Thymus (tissue), 11 donors: ENCODE measurements around the gene ARID1B. TPM values are rescaled to one million over a fixed set of nuclear protein-coding genes. Genes with fewer than 3 reads are reported as not detected.

Source experiments
- DNase-seq, 9 donors: peaks; one replicate each; pipeline ENCODE4 v3.0.0-alpha.2; 2013; ENCODE audit warnings: low spot score in 9 of 9, low read depth in 6 of 9, missing footprints in 1 of 9
- H3K27ac ChIP-seq, 2 donors: one replicate each; pipeline ENCODE4 v1.5.1; 2013; ENCODE audit warnings: control low read depth in 1 of 2, low read depth in 1 of 2, low read length in 1 of 2, mild to moderate bottlenecking in 1 of 2, moderate library complexity in 1 of 2
- H3K27me3 ChIP-seq, 2 donors: one replicate each; pipeline ENCODE4 v1.5.1; 2013; ENCODE audit warnings: low read length in 1 of 2; ENCODE audit not compliant: control insufficient read depth in 2 of 2, insufficient read depth in 1 of 2
- H3K36me3 ChIP-seq, 2 donors: one replicate each; pipeline ENCODE4 v1.5.1; 2013; ENCODE audit warnings: low read length in 1 of 2, mild to moderate bottlenecking in 1 of 2, moderate library complexity in 1 of 2; ENCODE audit not compliant: control insufficient read depth in 2 of 2, insufficient read depth in 2 of 2
- H3K4me1 ChIP-seq, 2 donors: one replicate each; pipeline ENCODE4 v1.5.1; 2013; ENCODE audit warnings: low read length in 2 of 2; ENCODE audit not compliant: control insufficient read depth in 2 of 2, insufficient read depth in 2 of 2
- H3K4me3 ChIP-seq, 2 donors: one replicate each; pipeline ENCODE4 v1.5.1; 2013; ENCODE audit warnings: low read length in 2 of 2, control low read depth in 1 of 2, mild to moderate bottlenecking in 1 of 2
- H3K9me3 ChIP-seq, 2 donors: one replicate each; pipeline ENCODE4 v1.5.1; 2013; ENCODE audit warnings: low read length in 1 of 2, mild to moderate bottlenecking in 1 of 2; ENCODE audit not compliant: control insufficient read depth in 2 of 2, insufficient read depth in 1 of 2
- WGBS: extraction: QIAGEN DNeasy Blood & Tissue Kit; methylation state at CpG from one replicate; pipeline ENCODE4 v1.1.7; 2013; 5-methylcytosine and 5-hydroxymethylcytosine counted together
- polyA plus RNA-seq: library from polyadenylated mRNA; stranded (reverse); fragments of 200-250 nt; gene quantifications from one replicate; pipeline ENCODE4 v1.2.3, GENCODE V29; 2013
- total RNA-seq: library from RNA; stranded (reverse); fragments of 120-200 nt; gene quantifications from one replicate; pipeline ENCODE4 v1.2.4, GENCODE V29; 2013
- donor health status: healthy.

ARID1B gene
- total and polyA plus RNA-seq, 2 donors, result 24.0 to 26.5 TPM

GRCh38 chr6:157226761-157227160 is 449.6 kb downstream of the ARID1B start:
- Histone ChIP-seq H3K36me3 (no peaks in the 10 kb centered on the region), H3K27ac (no peak overlapping the region), H3K4me3 (no peak overlapping the region), H3K4me1 (peaks cover 10 to 74% of the 10 kb centered on the region in 2 donors), H3K27me3 (no peaks in the 10 kb centered on the region), H3K9me3 (peaks cover 0 to 2% of the 10 kb centered on the region in 2 donors)
- WGBS, result 86% methylated on average over 4 of the region's 4 CpGs
- DNase-seq, result peak in 1 of 9 donors; percentile 39

DNA sequence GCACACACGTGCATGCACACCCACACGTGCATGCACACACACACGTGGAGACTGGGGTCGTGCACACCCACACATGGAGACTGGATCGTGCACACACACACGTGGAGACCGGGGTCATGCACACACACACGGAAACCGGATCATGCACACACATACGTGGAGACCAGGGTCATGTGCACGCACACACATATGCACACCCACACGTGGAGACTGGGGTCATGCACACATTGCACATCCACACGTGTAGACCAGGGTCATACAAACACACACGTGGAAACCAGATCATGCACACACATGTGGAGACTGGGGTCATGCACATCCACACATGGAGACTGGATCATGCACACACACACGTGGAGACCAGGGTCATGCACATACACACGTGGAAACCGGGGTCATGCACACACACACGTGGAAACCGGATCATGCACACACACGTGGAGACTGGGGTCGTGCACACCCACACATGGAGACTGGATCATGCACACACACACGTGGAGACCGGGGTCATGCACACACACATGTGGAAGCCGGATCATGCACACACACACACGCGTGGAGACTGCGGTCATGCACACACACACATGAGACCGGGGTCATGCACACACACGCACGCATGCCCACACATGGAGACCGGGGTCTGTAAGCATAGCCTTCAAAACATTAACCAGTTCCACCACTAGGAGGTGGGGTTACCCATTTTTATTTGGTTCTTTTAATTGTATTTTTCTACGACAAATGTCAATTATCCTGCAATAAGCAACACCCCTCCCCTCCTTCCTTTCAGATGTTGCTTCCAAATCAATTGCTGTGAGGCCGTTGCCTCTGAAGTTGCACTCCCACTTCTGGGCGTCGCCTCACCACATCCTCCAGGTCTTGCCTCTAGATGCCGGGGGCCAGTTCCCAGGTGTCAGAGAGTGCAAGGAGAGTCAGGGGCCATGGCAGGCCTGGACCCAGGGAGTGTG is 450.3 kb downstream of the ARID1B start:
- peak in 2 of 9 donors; percentile 37 to 72 for DNase-seq
- Histone ChIP-seq H3K4me1 (peaks cover 10 to 67% of the 10 kb centered on the region in 2 donors), H3K4me3 (no peak overlapping the region), H3K27me3 (peaks cover 0 to 5% of the 10 kb centered on the region in 2 donors), H3K36me3 (no peaks in the 10 kb centered on the region), H3K27ac (no peak overlapping the region), H3K9me3 (no peaks in the 10 kb centered on the region)
- WGBS, result 80% methylated on average over 36 of the region's 36 CpGs

GRCh38 chr6:157228426-157229131 is 451.4 kb downstream of the ARID1B start:
- DNase-seq, result peak in 1 of 9 donors; percentile 35
- Histone ChIP-seq H3K27ac (peak overlapping the region in 1 of 2 donors; percentile 69), H3K4me1 (peaks cover 10 to 56% of the 10 kb centered on the region in 2 donors), H3K9me3 (no peaks in the 10 kb centered on the region), H3K27me3 (peaks cover 3 to 5% of the 10 kb centered on the region in 2 donors), H3K36me3 (no peaks in the 10 kb centered on the region), H3K4me3 (no peak overlapping the region)
- 94% methylated on average over 23 of the region's 23 CpGs for WGBS

DNA sequence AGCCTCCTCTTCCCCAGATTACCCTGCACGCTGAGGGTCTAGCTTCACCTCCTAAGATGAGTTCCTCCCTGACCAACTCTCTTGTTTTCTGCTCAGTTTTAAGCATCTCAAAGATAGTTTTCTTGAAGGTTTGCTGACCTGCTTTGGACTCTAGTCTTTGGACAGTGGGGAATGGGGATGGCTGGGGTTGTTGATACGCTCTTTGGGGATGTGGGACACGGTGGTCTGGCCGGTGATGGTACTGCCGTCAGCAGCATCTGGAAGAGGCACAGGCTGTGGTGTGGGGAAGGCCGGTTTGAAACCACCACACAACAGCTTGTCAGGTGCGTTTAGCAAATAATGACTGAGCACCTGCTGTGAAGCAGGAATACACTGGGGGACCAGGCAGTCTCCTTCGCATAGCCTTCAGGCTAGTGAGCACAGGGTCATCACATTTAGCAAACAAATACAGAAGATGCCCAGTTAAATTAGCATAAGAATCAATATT is 452.0 kb downstream of the ARID1B start:
- H3K36me3 ChIP-seq, result no peaks in the 10 kb centered on the region
- WGBS, result 64% methylated on average over 8 of the region's 8 CpGs
- DNase-seq, result peak in 2 of 9 donors; percentile 36 to 61
- H3K4me1 ChIP-seq, result peaks cover 10 to 53% of the 10 kb centered on the region in 2 donors
- H3K27me3 ChIP-seq, result peaks cover 3 to 8% of the 10 kb centered on the region in 2 donors
- peak overlapping the region in 1 of 2 donors; percentile 69 for H3K27ac ChIP-seq
- H3K4me3 ChIP-seq, result no peak overlapping the region
- H3K9me3 ChIP-seq, result no peaks in the 10 kb centered on the region

- Histone ChIP-seq H3K27ac (peak overlapping the region in 1 of 2 donors; percentile 69), H3K27me3 (peaks cover 3 to 13% of the 10 kb centered on the region in 2 donors), H3K4me1 (peaks cover 10 to 53% of the 10 kb centered on the region in 2 donors), H3K9me3 (no peaks in the 10 kb centered on the region), H3K36me3 (no peaks in the 10 kb centered on the region), H3K4me3 (no peak overlapping the region)
- peak in 5 of 9 donors; percentile 16 to 85 (median 64) for DNase-seq
- 75% methylated on average over 8 of the region's 8 CpGs for WGBS
Observed at GRCh38 chr6:157229713-157230112, 452.5 kb downstream of the ARID1B start.

- Histone ChIP-seq H3K4me3 (no peak overlapping the region), H3K36me3 (no peaks in the 10 kb centered on the region)
- peak in 3 of 9 donors; percentile 48 to 82 (median 64) for DNase-seq
Observed at GRCh38 chr6:157230910-157231309, 453.7 kb downstream of the ARID1B start.

DNA sequence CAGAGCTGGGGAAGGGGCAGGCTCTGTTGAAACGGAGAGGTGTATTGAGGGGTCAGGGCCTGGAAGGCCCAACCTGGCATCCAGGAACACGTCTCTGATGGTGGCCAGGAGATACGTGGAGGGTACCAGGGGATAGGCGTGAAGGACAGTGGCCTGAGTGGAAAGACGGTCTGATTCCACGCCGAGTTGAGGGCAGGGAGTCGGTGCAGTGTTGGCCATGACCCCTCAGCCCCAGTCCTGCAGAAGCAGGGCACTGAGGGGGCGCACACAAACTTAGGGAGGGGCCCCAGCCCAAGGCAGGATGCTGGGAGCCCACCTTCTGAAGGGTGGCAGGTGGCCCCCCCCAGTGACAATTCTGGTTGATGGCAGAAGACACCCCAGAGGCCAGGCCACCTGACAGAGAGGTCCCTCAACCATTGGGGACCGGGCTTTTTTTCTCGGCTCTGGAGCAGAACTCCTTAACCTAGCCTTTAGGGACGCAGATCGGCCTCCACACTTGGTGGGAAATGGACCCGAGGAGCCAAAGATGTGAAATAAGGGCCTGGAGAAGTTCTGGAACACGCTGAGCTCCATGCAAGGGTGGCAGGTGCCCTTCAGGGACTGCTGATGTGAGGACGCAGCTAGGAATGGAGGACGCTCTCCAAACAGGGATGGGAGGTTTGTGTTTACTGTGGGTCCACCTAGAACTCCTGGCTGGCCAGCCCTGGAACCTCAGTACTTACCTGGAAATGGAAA is 455.1 kb downstream of the ARID1B start:
- Histone ChIP-seq H3K9me3 (peaks cover 0 to 3% of the 10 kb centered on the region in 2 donors), H3K4me3 (no peak overlapping the region), H3K27ac (no peak overlapping the region), H3K27me3 (peaks cover 23 to 39% of the 10 kb centered on the region in 2 donors), H3K4me1 (peaks cover 18 to 61% of the 10 kb centered on the region in 2 donors), H3K36me3 (no peaks in the 10 kb centered on the region)
- WGBS, result 97% methylated on average over 17 of the region's 17 CpGs
- DNase-seq, result no peak

More at GRCh38 chr6:157230910-157231309, 453.7 kb downstream of the ARID1B start:
- WGBS, result 86% methylated on average over 9 of the region's 9 CpGs
- Histone ChIP-seq H3K9me3 (peaks cover 0 to 3% of the 10 kb centered on the region in 2 donors), H3K27ac (no peak overlapping the region), H3K27me3 (peaks cover 14 to 25% of the 10 kb centered on the region in 2 donors), H3K4me1 (peaks cover 16 to 63% of the 10 kb centered on the region in 2 donors)

GRCh38 chr6:157233156-157233555 is 456.0 kb downstream of the ARID1B start:
- DNase-seq, result no peak
- Histone ChIP-seq H3K4me3 (no peak overlapping the region), H3K4me1 (peaks cover 10 to 56% of the 10 kb centered on the region in 2 donors), H3K9me3 (peaks cover 0 to 3% of the 10 kb centered on the region in 2 donors), H3K36me3 (no peaks in the 10 kb centered on the region), H3K27me3 (peaks cover 29 to 46% of the 10 kb centered on the region in 2 donors), H3K27ac (no peak overlapping the region)
- 88% methylated on average over 2 of the region's 2 CpGs for WGBS
